Stimulated activated CD4-positive, alpha-beta T cell treated with anti-CD3 and anti-CD28 coated beads, Interleukin-12 subunit alpha, Interleukin-12 subunit beta, amount 100 ng/mL, for 48 hours (primary cell): Measurements from ENCODE around the gene PHACTR3.

ENCODE experiments used
- DNase-seq, 3 donors: peaks; one replicate each; pipeline ENCODE4 v3.0.0-alpha.2; 2020; ENCODE audit warnings: low read depth in 2 of 3, low spot score in 1 of 3

PHACTR3 gene

GRCh38 chr20:59668926-59669850 lies 64.8 kb downstream of the PHACTR3 start:
- DNase-seq: no peak

- DNase-seq: no peak
These were observed 66.6 kb downstream of the PHACTR3 start for GRCh38 chr20:59670786-59671492.

DNA sequence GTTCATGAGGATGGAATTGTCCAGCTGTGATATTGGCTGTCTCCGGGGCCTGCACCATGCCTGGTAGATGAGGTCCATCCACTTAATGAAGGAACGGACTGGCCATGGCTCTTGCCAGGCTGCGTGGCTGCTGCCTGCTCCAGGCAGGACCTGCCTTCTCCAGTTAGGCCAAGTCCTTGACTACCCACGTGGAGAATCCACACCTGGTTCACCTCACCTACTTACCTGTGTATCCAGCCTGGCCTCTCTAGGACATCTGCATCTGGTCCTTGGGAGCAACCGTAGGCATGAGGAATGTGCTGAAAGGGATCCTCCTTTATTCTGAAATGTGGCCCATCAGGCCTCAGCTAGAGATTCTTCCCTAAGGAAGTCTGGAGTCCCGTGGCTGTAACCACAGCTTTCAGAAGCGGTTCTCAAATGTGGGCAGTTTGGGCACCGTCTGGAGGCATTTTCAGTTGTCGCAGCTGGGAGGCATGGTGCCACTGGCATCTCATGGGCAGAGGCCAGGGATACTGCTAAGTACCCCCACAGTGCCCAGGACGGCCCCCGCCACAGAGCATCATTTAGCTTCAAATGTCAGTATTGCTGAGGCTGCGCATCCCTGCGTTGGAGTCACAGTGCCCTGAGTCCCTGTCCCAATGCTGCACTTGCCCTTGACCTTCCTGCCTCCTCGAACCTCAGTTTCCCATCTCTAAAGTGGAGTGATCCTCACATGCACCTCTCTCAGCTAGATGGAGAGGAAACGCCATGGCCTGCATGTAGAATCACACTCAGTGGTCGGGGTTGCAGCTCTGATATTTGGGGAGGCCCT lies 67.5 kb downstream of the PHACTR3 start:
- DNase-seq: no peak

GRCh38 chr20:59672576-59672975 lies 68.2 kb downstream of the PHACTR3 start:
- DNase-seq: no peak

DNA sequence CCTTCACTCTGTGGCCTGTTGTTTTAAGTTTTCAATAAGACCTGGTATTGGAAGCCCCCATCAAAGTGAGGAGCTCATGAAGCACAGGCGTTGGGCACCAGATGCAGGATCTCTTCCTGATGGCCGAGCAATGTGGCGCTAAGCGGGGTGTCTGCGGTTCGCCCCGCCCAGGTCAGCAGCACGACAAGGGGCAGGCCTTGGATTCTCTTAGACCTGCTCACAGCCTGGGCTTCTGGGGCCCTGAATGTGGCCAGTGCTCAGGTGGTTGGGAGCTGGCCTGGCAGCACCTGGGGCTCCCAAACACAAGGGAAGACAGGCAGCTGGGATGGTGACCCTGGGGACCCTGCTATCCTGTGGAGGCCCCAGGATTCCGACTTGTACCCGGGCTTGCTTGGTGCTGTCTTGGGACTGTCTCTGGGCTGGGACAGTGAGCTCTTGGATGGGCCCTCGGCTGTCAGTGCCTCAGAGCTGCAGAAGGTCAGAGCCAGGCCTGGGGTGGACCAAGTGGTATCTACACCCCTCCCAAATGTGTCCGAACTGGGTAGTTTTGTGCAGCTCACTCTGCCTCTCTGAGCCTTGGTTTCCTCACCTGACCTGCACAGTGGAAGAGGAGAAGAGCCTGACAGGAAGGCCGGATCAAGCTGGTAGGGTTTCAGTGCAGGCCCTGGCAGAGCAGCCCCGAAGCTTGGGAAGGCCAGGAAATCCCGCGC lies 69.1 kb downstream of the PHACTR3 start:
- no peak for DNase-seq

DNA sequence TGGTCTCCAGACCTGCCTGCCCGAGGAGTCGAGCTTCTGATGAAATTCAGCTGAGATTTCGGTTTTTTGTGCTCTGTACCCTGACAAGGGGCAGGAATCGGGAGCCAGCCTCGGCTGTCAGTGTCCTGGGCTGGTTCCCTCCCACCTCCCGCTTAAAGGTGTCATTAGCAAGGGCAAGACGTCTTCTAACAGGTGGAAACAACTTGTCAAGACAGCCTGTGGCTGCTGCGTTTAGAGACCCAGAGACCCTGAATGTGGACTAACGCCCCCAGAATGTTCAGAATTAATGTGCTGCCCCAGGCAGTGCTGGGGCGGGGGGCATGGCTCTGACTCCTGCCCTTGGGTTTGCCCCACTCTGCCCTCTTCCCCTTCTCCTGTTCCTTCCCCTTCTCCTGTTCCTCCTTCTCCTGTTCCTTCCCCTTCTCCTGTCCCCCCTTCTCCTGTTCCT lies 69.7 kb downstream of the PHACTR3 start:
- DNase-seq: no peak

- no peak for DNase-seq
These were observed 71.9 kb downstream of the PHACTR3 start for GRCh38 chr20:59676126-59676850.

DNA sequence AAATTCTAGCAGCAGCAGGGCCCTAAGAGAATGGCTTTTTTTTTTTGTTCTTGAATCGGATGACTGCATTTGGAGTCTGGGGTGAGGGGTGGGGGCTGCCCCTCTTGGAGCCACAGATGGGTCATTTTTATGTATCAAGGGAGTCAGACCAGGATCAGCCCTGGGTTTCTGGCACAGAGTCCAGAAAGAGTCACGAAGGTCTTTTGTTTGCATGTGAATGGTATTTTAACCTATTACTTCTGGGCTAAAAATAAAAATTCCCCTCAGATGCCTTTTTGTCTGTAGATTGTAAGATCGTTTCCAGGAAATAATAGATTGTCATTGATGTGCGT lies 72.5 kb downstream of the PHACTR3 start:
- no peak for DNase-seq

GRCh38 chr20:59677586-59677985 lies 73.2 kb downstream of the PHACTR3 start:
- no peak for DNase-seq

GRCh38 chr20:59678288-59678687 lies 73.9 kb downstream of the PHACTR3 start:
- no peak for DNase-seq

DNA sequence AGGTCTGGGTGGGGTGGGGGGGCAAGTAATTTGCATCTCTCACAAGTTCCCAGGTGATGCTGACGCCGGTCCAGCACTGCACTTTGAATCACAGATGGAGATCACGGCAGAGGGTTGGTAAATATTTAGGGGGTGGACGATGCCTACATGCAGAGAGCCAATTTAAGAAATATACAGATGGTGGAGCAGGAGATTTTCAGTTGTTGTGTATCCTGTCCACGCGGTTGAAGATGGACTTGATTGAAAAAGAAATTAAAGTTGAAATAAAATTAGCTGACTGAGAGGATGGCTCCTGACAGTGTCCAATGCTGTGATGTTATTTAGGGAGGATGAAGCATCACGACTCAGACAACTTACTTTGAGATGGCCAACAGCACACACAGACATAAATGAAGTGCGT lies 74.6 kb downstream of the PHACTR3 start:
- DNase-seq: no peak

GRCh38 chr20:59680148-59680650 lies 75.9 kb downstream of the PHACTR3 start:
- DNase-seq: no peak

GRCh38 chr20:59680852-59681251 lies 76.5 kb downstream of the PHACTR3 start:
- DNase-seq: no peak

- no peak for DNase-seq
These were observed 78.3 kb downstream of the PHACTR3 start for GRCh38 chr20:59682603-59683002.

- DNase-seq: no peak
These were observed 78.8 kb downstream of the PHACTR3 start for GRCh38 chr20:59683181-59683580.

- no peak for DNase-seq
These were observed 80.4 kb downstream of the PHACTR3 start for GRCh38 chr20:59684685-59685242.

DNA sequence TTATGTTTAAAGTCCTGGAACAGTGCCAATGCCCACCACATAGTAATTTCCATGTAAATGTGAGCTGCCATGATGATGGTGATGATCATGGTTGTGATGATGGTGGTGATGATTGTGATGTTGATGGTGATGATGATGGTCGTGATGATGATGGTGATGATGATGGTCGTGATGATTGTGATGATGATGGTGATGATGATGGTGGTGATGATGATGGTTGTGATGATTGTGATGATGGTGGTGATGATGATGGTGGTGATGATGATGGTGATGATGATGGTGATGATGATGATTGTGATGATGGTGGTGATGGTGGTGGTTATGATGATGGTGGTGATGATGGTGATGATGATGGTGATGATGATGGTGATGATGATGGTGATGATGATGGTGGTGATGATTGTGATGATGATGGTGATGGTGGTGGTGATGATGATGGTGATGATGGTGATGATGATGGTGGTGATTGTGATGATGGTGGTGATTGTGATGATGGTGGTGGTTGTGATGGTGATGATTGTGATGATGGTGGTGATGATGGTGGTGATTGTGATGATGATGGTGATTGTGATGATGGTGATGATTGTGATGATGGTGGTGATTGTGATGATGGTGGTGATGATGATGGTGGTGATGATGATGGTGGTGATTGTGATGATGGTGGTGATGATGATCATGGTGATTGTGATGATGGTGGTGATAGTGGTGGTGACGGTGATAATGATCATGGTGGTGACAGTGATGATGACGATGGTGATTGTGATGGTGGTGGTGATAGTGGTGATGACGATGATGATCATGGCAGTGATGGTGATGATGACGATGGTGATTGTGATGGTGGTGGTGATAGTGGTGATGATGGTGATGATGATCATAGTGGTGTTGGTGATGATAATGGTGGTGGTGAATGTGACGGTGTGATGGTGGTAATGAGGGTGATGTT lies 82.3 kb downstream of the PHACTR3 start:
- DNase-seq: no peak

DNA sequence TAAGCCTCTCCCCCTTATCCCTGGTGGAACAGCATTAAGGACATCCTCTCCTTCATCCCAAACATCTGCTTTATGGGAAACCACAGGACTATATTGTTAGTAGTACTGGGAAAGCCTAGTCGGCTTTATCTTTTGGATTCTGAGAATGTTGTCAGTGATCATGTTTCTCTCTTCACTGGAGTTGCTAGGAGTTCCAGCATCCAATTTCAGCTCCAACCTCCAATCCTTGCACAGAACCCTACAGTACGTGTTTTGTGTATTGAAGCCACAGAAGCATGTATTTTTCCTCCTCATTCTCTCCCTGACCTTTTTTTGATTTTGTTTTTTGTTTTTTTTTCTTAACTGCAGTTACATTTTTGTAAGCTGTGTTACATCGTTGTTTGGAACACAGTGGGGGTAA lies 84.0 kb downstream of the PHACTR3 start:
- DNase-seq: no peak

- no peak for DNase-seq
These were observed 84.7 kb downstream of the PHACTR3 start for GRCh38 chr20:59688999-59689398.
